Measurements from ENCODE around the gene BLID.

Gene BLID

GRCh38 chr11:122155765-122156527 lies 39.9 kb upstream of the BLID start:
- Histone ChIP-seq H3K27ac (ENCODE audit: low read depth, low read length) (no peak overlapping the region), H3K9ac (ENCODE audit: low read length) (no peak overlapping the region), H4K20me1 (ENCODE audit: low read depth, low read length) (no peaks in the 10 kb centered on the region), H3K27me3 (ENCODE audit: low read length) (no peaks in the 10 kb centered on the region), H3K79me2 (ENCODE audit: insufficient read depth, low read length) (no peaks in the 10 kb centered on the region), H3K36me3 (ENCODE audit: low read length) (no peaks in the 10 kb centered on the region), H3K9me3 (ENCODE audit: insufficient read depth, low read length) (no peaks in the 10 kb centered on the region), H3K9me2 (replicated peaks; ENCODE audit: insufficient read depth, low read length) (no peaks in the 10 kb centered on the region), H3F3A (ENCODE audit: insufficient read depth) (no peaks in the 10 kb centered on the region), H2AFZ (ENCODE audit: low read depth, low read length, severe bottlenecking) (no peak overlapping the region), H3K4me2 (ENCODE audit: low read depth, low read length, poor library complexity, severe bottlenecking) (no peak overlapping the region), H3K4me3 (ENCODE audit: insufficient read depth, low read length, poor library complexity, severe bottlenecking) (no peak overlapping the region)
- TF ChIP-seq CTCF (IDR thresholded peaks at IDR 0.05; ENCODE audit: insufficient read depth, low read length, poor library complexity, severe bottlenecking): no peak
- no peak for TF ChIP-seq EZH2phosphoT487 (conservative IDR thresholded peaks at IDR 0.05; ENCODE audit: low read length)

- Histone ChIP-seq H3K4me3 (ENCODE audit: insufficient read depth, low read length, poor library complexity, severe bottlenecking) (no peak overlapping the region), H3K27me3 (ENCODE audit: low read length) (no peaks in the 10 kb centered on the region), H3K9me2 (replicated peaks; ENCODE audit: insufficient read depth, low read length) (no peaks in the 10 kb centered on the region), H3F3A (ENCODE audit: insufficient read depth) (no peaks in the 10 kb centered on the region), H4K20me1 (ENCODE audit: low read depth, low read length) (no peaks in the 10 kb centered on the region), H2AFZ (ENCODE audit: low read depth, low read length, severe bottlenecking) (no peak overlapping the region), H3K4me2 (ENCODE audit: low read depth, low read length, poor library complexity, severe bottlenecking) (no peak overlapping the region), H3K79me2 (ENCODE audit: insufficient read depth, low read length) (no peaks in the 10 kb centered on the region), H3K27ac (ENCODE audit: low read depth, low read length) (no peak overlapping the region), H3K9ac (ENCODE audit: low read length) (no peak overlapping the region), H3K9me3 (ENCODE audit: insufficient read depth, low read length) (no peaks in the 10 kb centered on the region), H3K36me3 (ENCODE audit: low read length) (no peaks in the 10 kb centered on the region)
- no peak for TF ChIP-seq CTCF (IDR thresholded peaks at IDR 0.05; ENCODE audit: insufficient read depth, low read length, poor library complexity, severe bottlenecking)
- TF ChIP-seq EZH2phosphoT487 (conservative IDR thresholded peaks at IDR 0.05; ENCODE audit: low read length): no peak
Measured at GRCh38 chr11:122154994-122155393, 39.0 kb upstream of the BLID start.

- no peak overlapping the region for H3K4me3 ChIP-seq (ENCODE audit: insufficient read depth, low read length, poor library complexity, severe bottlenecking)
- no peaks in the 10 kb centered on the region for H3K9me2 ChIP-seq (replicated peaks; ENCODE audit: insufficient read depth, low read length)
- no peaks in the 10 kb centered on the region for H4K20me1 ChIP-seq (ENCODE audit: low read depth, low read length)
- no peaks in the 10 kb centered on the region for H3K36me3 ChIP-seq (ENCODE audit: low read length)
- no peaks in the 10 kb centered on the region for H3K9me3 ChIP-seq (ENCODE audit: insufficient read depth, low read length)
- H3K27me3 ChIP-seq (ENCODE audit: low read length): no peaks in the 10 kb centered on the region
- TF ChIP-seq EZH2phosphoT487 (conservative IDR thresholded peaks at IDR 0.05; ENCODE audit: low read length) (no peak), CTCF (IDR thresholded peaks at IDR 0.05; ENCODE audit: insufficient read depth, low read length, poor library complexity, severe bottlenecking) (no peak)
- no peak overlapping the region for H3K9ac ChIP-seq (ENCODE audit: low read length)
- H3K27ac ChIP-seq (ENCODE audit: low read depth, low read length): no peak overlapping the region
- H2AFZ ChIP-seq (ENCODE audit: low read depth, low read length, severe bottlenecking): no peak overlapping the region
- no peaks in the 10 kb centered on the region for H3F3A ChIP-seq (ENCODE audit: insufficient read depth)
- no peak overlapping the region for H3K4me2 ChIP-seq (ENCODE audit: low read depth, low read length, poor library complexity, severe bottlenecking)
- no peaks in the 10 kb centered on the region for H3K79me2 ChIP-seq (ENCODE audit: insufficient read depth, low read length)
Measured at GRCh38 chr11:122154227-122154626, 38.2 kb upstream of the BLID start.
